Esophagus muscularis mucosa (tissue), 4 donors: ENCODE measurements around the gene SLC9A1.

Source experiments
- EP300 ChIP-seq: sonication (generic); formaldehyde crosslinking; IDR thresholded peaks from one replicate; pipeline ENCODE4 v1.6.1; 2017; ENCODE audit warnings: antibody characterized with exemption
- POLR2A ChIP-seq: fragments of 450-650 bp; IDR thresholded peaks from one replicate; pipeline ENCODE4 v1.6.1; 2017; ENCODE audit warnings: antibody characterized with exemption, moderate library complexity, mild to moderate bottlenecking, low read depth
- POLR2AphosphoS5 ChIP-seq, 2 donors: sonication (generic); formaldehyde crosslinking; IDR thresholded peaks; one replicate each; pipeline ENCODE4 v1.6.1; 2017; ENCODE audit warnings: antibody characterized with exemption in 2 of 2
- TF ChIP-seq, protein P1 (sequence below), 3 experiments: fragments of 200-600 bp in 2 of 3; fragments of 450-650 bp in 1 of 3; sonication (generic) in 2 of 3; IDR thresholded peaks; one replicate each; pipeline ENCODE4 v1.5.1; 2017 to 2019; ENCODE audit warnings: antibody characterized with exemption in 3 of 3, mild to moderate bottlenecking in 2 of 3, moderate library complexity in 1 of 3

DNA sequence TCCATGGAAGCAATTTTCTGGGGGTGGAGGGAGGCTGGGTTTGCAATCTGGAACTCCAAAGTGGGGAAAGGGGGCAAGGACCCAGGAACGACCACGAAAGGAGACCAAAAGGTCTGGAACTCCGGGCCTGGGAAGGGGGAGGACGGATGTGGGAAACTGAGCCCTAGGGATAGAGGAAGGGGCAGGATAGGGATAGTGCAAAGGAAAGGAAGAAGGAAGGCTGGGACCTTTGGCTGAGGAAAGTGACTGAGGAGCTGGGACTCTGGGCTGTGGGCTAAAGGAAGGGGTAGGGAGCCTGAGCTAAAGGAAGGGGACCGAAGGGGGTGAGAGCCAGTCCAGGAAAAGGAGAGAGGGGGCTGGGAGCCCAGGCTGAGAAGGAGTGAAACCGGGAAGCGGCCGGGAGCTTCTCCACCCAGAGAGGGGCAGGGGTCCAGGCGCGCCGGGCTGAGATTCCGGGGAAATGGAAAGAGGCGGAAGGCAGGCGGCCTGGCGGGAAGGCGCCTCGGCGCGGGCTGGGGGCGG, 395 bp downstream of the SLC9A1 start:
- TF ChIP-seq, protein P1, sequence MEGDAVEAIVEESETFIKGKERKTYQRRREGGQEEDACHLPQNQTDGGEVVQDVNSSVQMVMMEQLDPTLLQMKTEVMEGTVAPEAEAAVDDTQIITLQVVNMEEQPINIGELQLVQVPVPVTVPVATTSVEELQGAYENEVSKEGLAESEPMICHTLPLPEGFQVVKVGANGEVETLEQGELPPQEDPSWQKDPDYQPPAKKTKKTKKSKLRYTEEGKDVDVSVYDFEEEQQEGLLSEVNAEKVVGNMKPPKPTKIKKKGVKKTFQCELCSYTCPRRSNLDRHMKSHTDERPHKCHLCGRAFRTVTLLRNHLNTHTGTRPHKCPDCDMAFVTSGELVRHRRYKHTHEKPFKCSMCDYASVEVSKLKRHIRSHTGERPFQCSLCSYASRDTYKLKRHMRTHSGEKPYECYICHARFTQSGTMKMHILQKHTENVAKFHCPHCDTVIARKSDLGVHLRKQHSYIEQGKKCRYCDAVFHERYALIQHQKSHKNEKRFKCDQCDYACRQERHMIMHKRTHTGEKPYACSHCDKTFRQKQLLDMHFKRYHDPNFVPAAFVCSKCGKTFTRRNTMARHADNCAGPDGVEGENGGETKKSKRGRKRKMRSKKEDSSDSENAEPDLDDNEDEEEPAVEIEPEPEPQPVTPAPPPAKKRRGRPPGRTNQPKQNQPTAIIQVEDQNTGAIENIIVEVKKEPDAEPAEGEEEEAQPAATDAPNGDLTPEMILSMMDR (IDR thresholded peaks at IDR 0.05): no peak
- TF ChIP-seq POLR2A (no peak), EP300 (no peak), POLR2AphosphoS5 (IDR thresholded peaks at IDR 0.05) (no peak)
